ENCODE results near the gene DIPK1C.
A peak's percentile ranks its signal among the peaks of the same experiment; 100 is the strongest.
"Not testable (repeated sequence)": the region's sequence is repeated elsewhere in the genome, so short reads cannot be mapped to it uniquely, and the experiment has no call there.

Gene DIPK1C

DNA sequence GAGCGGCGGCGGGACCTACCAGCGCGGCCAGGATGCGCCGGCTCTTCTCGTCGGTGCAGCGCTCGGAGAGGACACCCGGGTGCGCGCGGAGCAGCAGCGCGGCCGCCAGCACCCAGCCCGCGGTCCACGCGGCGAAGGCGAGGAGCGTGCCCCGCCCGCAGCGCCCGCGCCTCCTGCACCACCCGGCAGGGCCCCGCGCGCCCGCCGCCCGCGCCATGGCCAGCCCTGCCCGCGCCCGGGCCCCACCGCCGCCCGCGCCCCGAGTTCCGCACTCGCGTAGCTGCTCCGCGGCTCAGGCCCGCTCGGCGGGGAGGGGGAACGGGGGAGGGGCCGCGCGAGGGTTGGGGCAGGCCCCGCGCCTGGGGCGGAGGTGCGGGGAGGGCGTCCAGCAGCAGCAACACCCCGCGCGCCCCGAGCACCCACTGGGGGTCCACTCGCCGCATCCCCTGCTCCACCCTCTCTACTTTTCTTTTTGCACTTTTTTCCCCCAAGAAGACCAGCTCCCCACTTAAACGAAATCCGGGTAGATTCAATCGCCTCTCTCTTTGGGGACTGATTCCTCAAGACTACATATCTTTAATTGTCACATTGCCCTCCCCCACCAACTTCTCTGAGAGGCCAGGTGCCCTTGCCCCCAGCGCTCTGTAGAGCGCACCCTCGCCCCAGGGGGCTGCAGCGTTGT lies at the start of gene DIPK1C:
Gene DIPK1C, minus strand, starts transcription at position 266 of the 682 bp plus-strand sequence. Its CDS starts 49 bp downstream, at position 217.
- no peak for DNase-seq (ENCODE audit: low spot score)

GRCh38 chr18:74506448-74507084 lies 49.5 kb upstream of the DIPK1C start:
- no peak for DNase-seq (ENCODE audit: low spot score)

DNA sequence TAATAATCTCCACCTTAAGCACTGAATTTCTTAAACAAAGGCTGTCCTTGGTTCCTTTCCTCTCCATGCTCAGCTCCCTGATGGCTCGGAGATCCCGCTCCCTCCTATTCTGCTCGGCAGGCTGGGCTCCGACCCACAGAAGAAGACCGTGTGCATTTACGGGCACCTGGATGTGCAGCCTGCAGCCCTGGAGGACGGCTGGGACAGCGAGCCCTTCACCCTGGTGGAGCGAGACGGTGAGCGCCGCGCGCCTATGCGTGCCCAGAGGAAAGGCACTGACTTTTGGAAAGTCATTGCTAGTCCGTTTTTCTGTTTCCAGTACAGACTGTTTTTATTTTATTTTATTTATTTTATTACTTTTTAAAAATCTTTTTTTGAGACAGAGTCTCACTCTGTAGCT lies 48.7 kb upstream of the DIPK1C start:
- DNase-seq (ENCODE audit: low spot score): no peak

DNA sequence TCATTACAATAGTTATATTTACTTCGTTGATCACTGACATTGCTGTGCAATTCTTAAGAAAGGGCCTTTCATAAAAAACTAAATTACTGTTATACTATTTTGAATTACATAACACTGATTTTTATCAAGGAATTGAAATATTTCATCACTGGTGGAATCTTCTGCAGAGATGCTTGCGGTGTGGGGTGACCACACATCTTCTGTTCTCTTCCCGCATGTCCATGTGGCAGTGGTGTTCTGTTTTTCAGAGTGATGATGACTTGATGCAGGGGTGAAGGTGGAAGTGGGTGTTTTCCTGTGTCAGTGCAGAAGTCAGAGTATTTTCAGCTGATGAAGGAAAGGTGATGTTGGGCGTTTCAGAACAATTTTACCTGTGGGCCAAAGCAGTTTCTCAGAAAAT lies 46.0 kb upstream of the DIPK1C start:
- no peak for DNase-seq (ENCODE audit: low spot score)

GRCh38 chr18:74501386-74501785 lies 44.3 kb upstream of the DIPK1C start:
- DNase-seq (ENCODE audit: low spot score): no peak

DNA sequence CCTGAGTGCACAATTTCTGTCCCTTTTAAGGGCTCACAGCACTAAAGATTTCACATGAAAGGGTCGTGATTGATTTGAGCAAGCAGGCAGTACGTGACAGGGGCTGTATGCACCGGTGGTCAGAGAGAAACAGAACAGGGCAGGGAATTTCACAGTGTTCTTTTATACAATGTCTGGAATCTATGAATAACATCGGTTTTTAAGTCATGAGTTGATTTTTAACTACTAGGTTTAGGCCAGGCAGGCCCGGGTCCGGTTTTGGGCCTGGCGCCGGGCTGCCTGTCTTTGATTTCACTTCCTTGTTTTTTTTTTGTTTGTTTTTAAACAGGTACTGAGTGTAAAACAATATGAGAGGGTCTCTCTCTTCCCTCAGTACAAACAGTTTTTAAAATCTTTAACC lies 43.7 kb upstream of the DIPK1C start:
- DNase-seq (ENCODE audit: low spot score): not testable (repeated sequence)

- DNase-seq (ENCODE audit: low spot score): no peak
Observed at GRCh38 chr18:74500372-74500771, 43.3 kb upstream of the DIPK1C start.

DNA sequence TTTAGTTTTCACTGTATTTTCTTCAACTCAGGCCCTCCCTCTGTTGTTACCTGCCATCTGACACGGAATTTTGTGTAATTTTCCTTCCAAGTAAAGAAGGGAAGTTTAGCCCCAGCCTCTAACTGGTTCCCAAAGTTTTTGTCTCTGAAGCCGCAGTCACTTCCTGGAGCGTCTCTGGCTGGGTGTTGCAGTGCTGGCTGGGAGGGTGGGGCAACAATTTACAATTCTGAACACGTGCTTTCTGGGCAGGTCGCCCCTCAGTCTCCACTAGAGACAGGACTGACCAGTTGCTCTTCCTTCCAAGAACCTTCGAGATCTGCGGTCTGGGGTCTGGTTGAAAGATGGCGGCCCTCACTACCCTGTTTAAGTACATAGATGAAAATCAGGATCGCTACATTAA lies 42.5 kb upstream of the DIPK1C start:
- DNase-seq (ENCODE audit: low spot score): peak; percentile 60

GRCh38 chr18:74498712-74499627 lies 41.9 kb upstream of the DIPK1C start:
- DNase-seq (ENCODE audit: low spot score): peak; percentile 53

GRCh38 chr18:74497778-74498177 lies 40.7 kb upstream of the DIPK1C start:
- no peak for DNase-seq (ENCODE audit: low spot score)

GRCh38 chr18:74497324-74497676 lies 40.2 kb upstream of the DIPK1C start:
- DNase-seq (ENCODE audit: low spot score): no peak

DNA sequence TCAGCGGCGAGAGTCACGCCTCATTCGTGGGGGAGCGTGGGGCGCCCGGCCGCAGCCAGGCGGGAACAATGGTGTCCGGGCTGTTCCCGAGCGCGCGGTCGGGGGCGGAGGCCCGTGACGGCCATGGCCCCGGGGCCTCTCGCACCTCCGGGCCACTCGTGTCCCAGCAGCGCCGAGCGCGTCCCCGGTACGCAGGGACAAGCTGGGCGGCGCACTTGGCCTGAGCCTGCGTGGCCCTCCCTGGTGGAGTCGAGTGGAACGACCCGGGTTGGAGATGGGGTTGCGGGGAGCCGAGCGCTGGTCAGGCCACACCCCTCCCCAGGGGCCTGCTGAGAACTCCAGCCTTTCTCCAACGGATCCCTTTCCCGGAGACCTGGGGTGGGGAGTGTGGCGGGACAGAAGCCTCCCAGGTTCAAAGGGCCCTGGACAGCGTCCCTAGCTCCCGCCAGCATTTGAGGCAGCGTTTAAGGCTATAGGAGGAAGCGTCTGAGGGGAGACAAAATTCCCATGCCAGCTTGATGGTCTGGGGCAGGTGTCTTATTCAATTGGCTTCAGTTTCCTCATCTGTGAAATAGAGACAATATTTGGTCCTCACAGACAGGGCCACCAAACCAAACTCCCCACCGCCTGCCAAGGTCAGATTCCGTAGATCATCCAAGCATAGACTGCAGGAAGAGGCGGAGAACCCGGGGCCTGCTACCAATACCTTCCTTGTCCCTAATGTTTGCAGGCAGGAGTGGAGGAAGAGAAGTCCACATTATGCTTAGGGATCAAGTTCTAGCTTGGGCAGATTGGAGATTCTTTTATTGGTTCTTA lies 39.6 kb upstream of the DIPK1C start:
- DNase-seq (ENCODE audit: low spot score): peak; percentile 35

GRCh38 chr18:74495581-74496507 lies 38.7 kb upstream of the DIPK1C start, which contains the start of gene CNDP2:
TSS of gene CNDP2 (plus strand) at chr18:74496363. CDS start at chr18:74499974, 3,611 bp downstream.
- peak; percentile 93 for DNase-seq (ENCODE audit: low spot score)

- DNase-seq (ENCODE audit: low spot score): no peak
Observed at GRCh38 chr18:74494514-74494913, 37.4 kb upstream of the DIPK1C start.

GRCh38 chr18:74493689-74494088 lies 36.6 kb upstream of the DIPK1C start:
- DNase-seq (ENCODE audit: low spot score): peak; percentile 12

DNA sequence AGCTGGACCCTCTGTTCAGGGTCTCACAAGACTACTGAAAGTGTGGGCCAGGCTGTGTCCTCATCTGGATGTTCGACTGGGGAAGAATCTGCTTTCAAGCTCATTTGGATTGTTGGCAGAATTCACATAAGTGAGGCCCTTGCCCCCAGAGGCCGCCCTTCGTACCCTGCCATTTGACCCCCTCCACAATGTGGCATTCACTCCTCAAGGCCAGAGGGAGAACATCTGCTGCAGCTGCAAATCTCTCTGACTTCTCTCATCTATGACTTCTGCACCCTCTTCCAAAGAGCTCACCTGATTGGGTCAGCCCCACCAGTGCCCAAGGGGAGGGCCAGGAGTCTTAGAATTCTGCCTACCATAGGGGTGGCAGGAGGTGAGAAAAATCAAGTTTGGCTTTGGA lies 35.2 kb upstream of the DIPK1C start:
- no peak for DNase-seq (ENCODE audit: low spot score)

GRCh38 chr18:74489676-74490075 lies 32.6 kb upstream of the DIPK1C start:
- no peak for DNase-seq (ENCODE audit: low spot score)

GRCh38 chr18:74488864-74489263 lies 31.8 kb upstream of the DIPK1C start:
- no peak for DNase-seq (ENCODE audit: low spot score)

- no peak for DNase-seq (ENCODE audit: low spot score)
Observed at GRCh38 chr18:74488354-74488753, 31.2 kb upstream of the DIPK1C start.

- DNase-seq (ENCODE audit: low spot score): no peak
Observed at GRCh38 chr18:74486119-74486849, 29.2 kb upstream of the DIPK1C start.
